ENCODE results near the gene EPHA7. TPM values are rescaled to one million over a fixed set of nuclear protein-coding genes. Genes with fewer than 3 reads are reported as not detected.

The EPHA7 gene
- total and polyA plus RNA-seq, 2 donors (not counting 3 experiments of a cell fraction or from before 2014, with no cell fraction given), result not detected

GRCh38 chr6:93278241-93278640, 141.1 kb downstream of the EPHA7 start:
- FAIRE-seq, result no peak
- DNase-seq (ENCODE audit: low read depth, low spot score), result no peak

More at GRCh38 chr6:93278241-93278640, 141.1 kb downstream of the EPHA7 start:
- TF ChIP-seq FOS (IDR thresholded peaks at IDR 0.05; ENCODE audit: borderline replicate concordance, insufficient read depth, low read length), result no peak
- TF ChIP-seq, protein P1, sequence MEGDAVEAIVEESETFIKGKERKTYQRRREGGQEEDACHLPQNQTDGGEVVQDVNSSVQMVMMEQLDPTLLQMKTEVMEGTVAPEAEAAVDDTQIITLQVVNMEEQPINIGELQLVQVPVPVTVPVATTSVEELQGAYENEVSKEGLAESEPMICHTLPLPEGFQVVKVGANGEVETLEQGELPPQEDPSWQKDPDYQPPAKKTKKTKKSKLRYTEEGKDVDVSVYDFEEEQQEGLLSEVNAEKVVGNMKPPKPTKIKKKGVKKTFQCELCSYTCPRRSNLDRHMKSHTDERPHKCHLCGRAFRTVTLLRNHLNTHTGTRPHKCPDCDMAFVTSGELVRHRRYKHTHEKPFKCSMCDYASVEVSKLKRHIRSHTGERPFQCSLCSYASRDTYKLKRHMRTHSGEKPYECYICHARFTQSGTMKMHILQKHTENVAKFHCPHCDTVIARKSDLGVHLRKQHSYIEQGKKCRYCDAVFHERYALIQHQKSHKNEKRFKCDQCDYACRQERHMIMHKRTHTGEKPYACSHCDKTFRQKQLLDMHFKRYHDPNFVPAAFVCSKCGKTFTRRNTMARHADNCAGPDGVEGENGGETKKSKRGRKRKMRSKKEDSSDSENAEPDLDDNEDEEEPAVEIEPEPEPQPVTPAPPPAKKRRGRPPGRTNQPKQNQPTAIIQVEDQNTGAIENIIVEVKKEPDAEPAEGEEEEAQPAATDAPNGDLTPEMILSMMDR (IDR thresholded peaks at IDR 0.05; ENCODE audit: extremely low read depth in 1 of 2, insufficient read depth in 1 of 2, low read depth in 1 of 2, low read length in 2 of 2), result no peak
- no peak for TF ChIP-seq POLR2AphosphoS5 (IDR thresholded peaks at IDR 0.05; ENCODE audit: insufficient read depth, low read depth, low read length)
- no peak for TF ChIP-seq POLR2A (IDR thresholded peaks at IDR 0.05; ENCODE audit: low read depth, low read length)
- no peak for TF ChIP-seq MAX (IDR thresholded peaks at IDR 0.05; ENCODE audit: insufficient read depth, insufficient read length)
- no peak for TF ChIP-seq GATA2 (IDR thresholded peaks at IDR 0.05; ENCODE audit: insufficient read depth, insufficient read length, low read depth, low read length)
- no peak for TF ChIP-seq JUN (IDR thresholded peaks at IDR 0.05; ENCODE audit: borderline replicate concordance, insufficient read depth, insufficient read length, low read depth)
- no peak for TF ChIP-seq EZH2 (IDR thresholded peaks at IDR 0.05; ENCODE audit: borderline replicate concordance, low read depth, low read length, severe bottlenecking)
- no peak for TF ChIP-seq MYC (IDR thresholded peaks at IDR 0.05; ENCODE audit: low read depth, low read length)
- no peak overlapping the region for H3K4me3 ChIP-seq (replicated peaks in 1 of 3; ENCODE audit: insufficient read depth in 1 of 3, low read depth in 1 of 3, low read length in 3 of 3)
- H2AFZ ChIP-seq (ENCODE audit: low read depth, low read length), result no peak overlapping the region
- H3K4me1 ChIP-seq (ENCODE audit: control insufficient read depth, extremely low read depth, insufficient read depth, low read length), result no peaks in the 10 kb centered on the region
- no peaks in the 10 kb centered on the region for H3K9me1 ChIP-seq (replicated peaks; ENCODE audit: control insufficient read depth, extremely low read depth, insufficient read depth, low read length)
- H3K9ac ChIP-seq (replicated peaks; ENCODE audit: extremely low read depth, insufficient read depth, low read length), result no peak overlapping the region
- no peaks in the 10 kb centered on the region for H4K20me1 ChIP-seq (replicated peaks; ENCODE audit: control insufficient read depth, extremely low read depth, insufficient read depth, low read length)
- H3K9me3 ChIP-seq (replicated peaks; ENCODE audit: control insufficient read depth, insufficient read depth, low read length), result no peaks in the 10 kb centered on the region
- dilution Hi-C loops (cut with MboI; ENCODE audit: extremely low pct_ligation_motif_present, low sequenced_read_pairs) (no loop called here), intact Hi-C loops (cut with micrococcal nuclease) (no loop called here)
- no peaks in the 10 kb centered on the region for H3K27me3 ChIP-seq (ENCODE audit: control insufficient read depth in 2 of 2, insufficient read depth in 2 of 2, low read length in 2 of 2)
- ChIA-PET POLR2A (no interaction called here), CTCF (no interaction called here)
- H3K79me2 ChIP-seq (ENCODE audit: control insufficient read depth, insufficient read depth, low read length), result no peaks in the 10 kb centered on the region
- BruUV-seq (replicated peaks), result no TSS peak
- H3K36me3 ChIP-seq (ENCODE audit: control insufficient read depth in 2 of 2, extremely low read depth in 1 of 2, insufficient read depth in 2 of 2, low read length in 2 of 2), result no peaks in the 10 kb centered on the region
- no peak overlapping the region for H3K27ac ChIP-seq (ENCODE audit: insufficient read depth, low read depth, low read length)
- no peak overlapping the region for H3K4me2 ChIP-seq (ENCODE audit: insufficient read depth, low read length)

Data from endothelial cell of umbilical vein (primary cell).